GM21447 (cell line): ENCODE measurements around the gene AASDH.
"Not testable (repeated sequence)": the region's sequence is repeated elsewhere in the genome, so short reads cannot be mapped to it uniquely, and the experiment has no call there.

Experiments
- ATAC-seq: cut with Tn5 transposase; IDR thresholded peaks from one replicate; pipeline ENCODE4 v1.9.1; 2021; ENCODE audit not compliant: unreplicated experiment

The AASDH gene

GRCh38 chr4:56405016-56405415 is 17.7 kb upstream of the AASDH start:
- no peak for ATAC-seq

- no peak for ATAC-seq
These were observed 13.3 kb upstream of the AASDH start for GRCh38 chr4:56400560-56400959.

- no peak for ATAC-seq
These were observed 4.0 kb upstream of the AASDH start for GRCh38 chr4:56391270-56391669.

- no peak for ATAC-seq
These were observed 2.3 kb upstream of the AASDH start for GRCh38 chr4:56389558-56389957.

GRCh38 chr4:56388306-56388705 is 1.0 kb upstream of the AASDH start:
- no peak for ATAC-seq

- no peak for ATAC-seq
These were observed 1.2 kb downstream of the AASDH start for GRCh38 chr4:56386091-56386490.

GRCh38 chr4:56375458-56375857 is 11.8 kb downstream of the AASDH start:
- ATAC-seq: no peak

- no peak for ATAC-seq
These were observed 12.3 kb downstream of the AASDH start for GRCh38 chr4:56374956-56375355.

GRCh38 chr4:56372774-56373173 is 14.5 kb downstream of the AASDH start:
- no peak for ATAC-seq

GRCh38 chr4:56371426-56372220 is 15.7 kb downstream of the AASDH start:
- no peak for ATAC-seq

GRCh38 chr4:56370377-56370776 is 16.9 kb downstream of the AASDH start:
- no peak for ATAC-seq

GRCh38 chr4:56362981-56363380 is 24.3 kb downstream of the AASDH start:
- not testable (repeated sequence) for ATAC-seq

GRCh38 chr4:56360071-56360470 is 27.2 kb downstream of the AASDH start:
- no peak for ATAC-seq

GRCh38 chr4:56356650-56357049 is 30.6 kb downstream of the AASDH start:
- ATAC-seq: no peak

GRCh38 chr4:56348576-56348975 is 38.7 kb downstream of the AASDH start:
- ATAC-seq: no peak

- no peak for ATAC-seq
These were observed 41.8 kb downstream of the AASDH start for GRCh38 chr4:56345458-56345857.

- ATAC-seq: no peak
These were observed 44.5 kb downstream of the AASDH start for GRCh38 chr4:56342746-56343145.

GRCh38 chr4:56330691-56331090 is 56.6 kb downstream of the AASDH start:
- ATAC-seq: no peak

GRCh38 chr4:56326363-56326762 is 60.9 kb downstream of the AASDH start:
- no peak for ATAC-seq

- no peak for ATAC-seq
These were observed 63.2 kb downstream of the AASDH start for GRCh38 chr4:56324011-56324610.

GRCh38 chr4:56323327-56323726 is 64.0 kb downstream of the AASDH start:
- no peak for ATAC-seq

- ATAC-seq: no peak
These were observed 66.0 kb downstream of the AASDH start for GRCh38 chr4:56321251-56321650.

- ATAC-seq: no peak
These were observed 67.0 kb downstream of the AASDH start for GRCh38 chr4:56320293-56320692.
